A549 (cell line): Measurements from ENCODE around the gene EMC6.

Experiments
- CEBPB ChIP-seq, 2 experiments: fragments of >200 bp in 1 of 2; sonication (Bioruptor Twin) in 1 of 2; formaldehyde crosslinking in 1 of 2; IDR thresholded peaks; 2 replicates each; pipeline ENCODE4 v1.6.1; 2012 to 2016
- MAX ChIP-seq: IDR thresholded peaks from 2 replicates; pipeline ENCODE4 v1.6.1; 2012
- MYC ChIP-seq: IDR thresholded peaks from 2 replicates; pipeline ENCODE4 v1.6.1; 2012; ENCODE audit warnings: mild to moderate bottlenecking, inconsistent platforms, low read length, improper control_type of control experiment, borderline replicate concordance
- POLR2A ChIP-seq: IDR thresholded peaks from 2 replicates; pipeline ENCODE4 v1.6.1; 2012; ENCODE audit warnings: mild to moderate bottlenecking, low read length
- RAD21 ChIP-seq, 2 experiments: fragments of >200 bp in 1 of 2; sonication (Bioruptor Twin) in 1 of 2; formaldehyde crosslinking in 1 of 2; IDR thresholded peaks in 1 of 2; conservative IDR thresholded peaks in 1 of 2; 2 replicates in 1 of 2; 3 replicates in 1 of 2; pipeline ENCODE4 v1.6.1; 2012 to 2018; ENCODE audit warnings: inconsistent platforms in 1 of 2
- REST ChIP-seq: fragments of 200-600 bp; sonication (generic); IDR thresholded peaks from 2 replicates; pipeline ENCODE4 v1.6.1; 2016; ENCODE audit warnings: antibody characterized with exemption, mild to moderate bottlenecking, moderate library complexity
- SMC3 ChIP-seq: fragments of >200 bp; sonication (Bioruptor Twin); formaldehyde crosslinking; IDR thresholded peaks from 3 replicates; pipeline ENCODE4 v1.6.1; 2018; ENCODE audit warnings: inconsistent platforms
- USF2 ChIP-seq: fragments of 450-650 bp; IDR thresholded peaks from 2 replicates; pipeline ENCODE4 v1.6.1; 2014; ENCODE audit warnings: antibody characterized with exemption
- TF ChIP-seq, protein P1 (sequence below): fragments of >200 bp; sonication (Bioruptor Twin); formaldehyde crosslinking; IDR thresholded peaks from 3 replicates; pipeline ENCODE4 v1.5.1; 2016

DNA sequence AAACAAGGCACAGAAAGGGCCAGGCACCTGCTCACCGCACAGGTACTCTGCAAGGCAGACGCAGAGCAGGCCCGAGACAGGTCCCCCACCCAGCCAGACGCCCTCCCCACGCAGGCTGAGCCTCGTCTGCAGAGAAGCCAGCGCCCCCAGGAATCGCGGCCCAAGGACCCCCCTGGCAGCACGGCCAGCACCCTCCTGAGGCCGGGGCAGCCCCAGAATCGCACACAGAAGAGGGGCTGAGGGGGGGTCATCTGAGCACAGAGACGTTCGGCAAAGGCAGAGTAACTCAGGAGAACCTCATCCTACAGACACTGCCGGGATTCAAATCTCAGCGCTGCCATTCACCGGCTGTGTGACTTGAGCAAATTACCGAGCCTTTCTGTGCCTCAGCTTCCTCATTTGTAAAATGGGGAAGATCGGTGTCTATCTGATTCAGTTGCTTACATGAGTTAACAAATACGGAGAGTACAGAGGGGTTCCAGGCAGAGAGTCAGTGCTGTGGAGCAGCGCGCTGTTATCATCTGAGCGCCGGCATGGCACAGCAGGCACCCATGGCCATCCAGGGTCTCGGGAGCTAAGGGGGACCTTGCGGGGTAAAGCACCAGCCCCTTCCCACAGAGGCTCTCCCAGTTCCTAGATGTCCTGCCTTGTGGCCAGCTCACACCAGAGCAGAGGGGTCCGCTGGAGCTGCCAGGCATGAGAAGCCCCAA, 10.4 kb downstream of the EMC6 start:
- TF ChIP-seq, protein P1, sequence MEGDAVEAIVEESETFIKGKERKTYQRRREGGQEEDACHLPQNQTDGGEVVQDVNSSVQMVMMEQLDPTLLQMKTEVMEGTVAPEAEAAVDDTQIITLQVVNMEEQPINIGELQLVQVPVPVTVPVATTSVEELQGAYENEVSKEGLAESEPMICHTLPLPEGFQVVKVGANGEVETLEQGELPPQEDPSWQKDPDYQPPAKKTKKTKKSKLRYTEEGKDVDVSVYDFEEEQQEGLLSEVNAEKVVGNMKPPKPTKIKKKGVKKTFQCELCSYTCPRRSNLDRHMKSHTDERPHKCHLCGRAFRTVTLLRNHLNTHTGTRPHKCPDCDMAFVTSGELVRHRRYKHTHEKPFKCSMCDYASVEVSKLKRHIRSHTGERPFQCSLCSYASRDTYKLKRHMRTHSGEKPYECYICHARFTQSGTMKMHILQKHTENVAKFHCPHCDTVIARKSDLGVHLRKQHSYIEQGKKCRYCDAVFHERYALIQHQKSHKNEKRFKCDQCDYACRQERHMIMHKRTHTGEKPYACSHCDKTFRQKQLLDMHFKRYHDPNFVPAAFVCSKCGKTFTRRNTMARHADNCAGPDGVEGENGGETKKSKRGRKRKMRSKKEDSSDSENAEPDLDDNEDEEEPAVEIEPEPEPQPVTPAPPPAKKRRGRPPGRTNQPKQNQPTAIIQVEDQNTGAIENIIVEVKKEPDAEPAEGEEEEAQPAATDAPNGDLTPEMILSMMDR = no peak
- TF ChIP-seq REST = no peak
- no peak for TF ChIP-seq RAD21 (conservative IDR thresholded peaks at IDR 0.05 in 1 of 2, IDR thresholded peaks at IDR 0.05 in 1 of 2)
- TF ChIP-seq MYC = no peak
- no peak for TF ChIP-seq SMC3
- no peak for TF ChIP-seq USF2
- TF ChIP-seq POLR2A = no peak
- TF ChIP-seq CEBPB (IDR thresholded peaks at IDR 0.05) = no peak
- TF ChIP-seq MAX = no peak
